HL-60 (cell line): ENCODE results near the gene TLL1.

ENCODE experiments used
- DNase-seq, 2 experiments: peaks; one replicate each; pipeline ENCODE4 v3.0.0-alpha.2; 2010 to 2020; ENCODE audit warnings: low read depth in 1 of 2, low spot score in 1 of 2
- H3K27ac ChIP-seq: fragments of 250-450 bp; sonication (Bioruptor Pico); replicated peaks from 2 replicates; pipeline ENCODE4 v1.5.1; 2020; ENCODE audit warnings: mild to moderate bottlenecking, moderate library complexity
- H3K27me3 ChIP-seq: fragments of 250-450 bp; sonication (Bioruptor Pico); 2 replicates; pipeline ENCODE4 v1.5.1; 2021; ENCODE audit warnings: mild to moderate bottlenecking, moderate library complexity; ENCODE audit not compliant: insufficient read depth, poor library complexity, severe bottlenecking
- H3K4me3 ChIP-seq: replicated peaks from 2 replicates; pipeline ENCODE4 v1.5.1; 2011; ENCODE audit warnings: mild to moderate bottlenecking, control low read depth, low read length; ENCODE audit not compliant: insufficient read depth
- GABPA ChIP-seq: IDR thresholded peaks from 2 replicates; pipeline ENCODE4 v1.6.1; 2012; ENCODE audit warnings: low read depth
- POLR2AphosphoS5 ChIP-seq: IDR thresholded peaks from 2 replicates; pipeline ENCODE4 v1.6.1; 2012; ENCODE audit warnings: low read depth
- SPI1 ChIP-seq: IDR thresholded peaks from 2 replicates; pipeline ENCODE4 v1.6.1; 2012; ENCODE audit warnings: low read depth, mild to moderate bottlenecking, borderline replicate concordance
- TF ChIP-seq, protein P1 (sequence below): IDR thresholded peaks from 2 replicates; pipeline ENCODE4 v1.6.1; 2012; ENCODE audit warnings: low read depth; ENCODE audit not compliant: insufficient replicate concordance
- TF ChIP-seq, protein P2 (sequence below): IDR thresholded peaks from one replicate; pipeline ENCODE4 v1.5.1; 2011; ENCODE audit warnings: low read length, control low read depth, inconsistent platforms; ENCODE audit not compliant: insufficient read depth

TLL1 gene

DNA sequence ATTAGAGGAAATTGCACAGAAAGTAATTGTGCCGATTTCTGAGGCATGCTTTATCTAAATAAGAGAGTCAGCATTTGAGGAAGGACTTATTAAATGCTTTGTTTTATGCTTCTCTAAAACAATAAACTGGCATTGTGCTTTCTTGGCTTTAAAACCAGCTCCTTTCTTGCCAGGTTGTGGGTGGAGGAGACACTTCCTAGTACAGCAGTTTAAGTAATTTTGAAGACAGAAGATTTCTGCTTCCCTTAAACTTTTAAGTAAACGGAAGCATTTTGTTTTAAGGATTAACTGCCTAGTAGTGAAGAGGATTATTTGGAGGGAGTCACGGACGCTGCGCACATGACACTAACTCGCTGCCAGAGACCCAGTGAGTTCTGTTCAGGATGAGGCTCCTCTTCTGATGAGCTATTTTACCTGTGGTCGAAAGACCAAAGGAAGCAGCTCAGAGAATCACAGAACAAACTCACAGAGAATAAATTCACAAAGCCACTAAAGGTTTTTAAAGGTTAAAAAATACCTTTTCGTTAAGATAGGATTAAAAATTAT, 169.5 kb downstream of the TLL1 start:
- no peak for DNase-seq
- H3K27ac ChIP-seq = no peak overlapping the region
- no peak overlapping the region for H3K4me3 ChIP-seq
- H3K27me3 ChIP-seq = no peaks in the 10 kb centered on the region
- TF ChIP-seq SPI1 (no peak), GABPA (no peak), POLR2AphosphoS5 (no peak)
- TF ChIP-seq, protein P1, sequence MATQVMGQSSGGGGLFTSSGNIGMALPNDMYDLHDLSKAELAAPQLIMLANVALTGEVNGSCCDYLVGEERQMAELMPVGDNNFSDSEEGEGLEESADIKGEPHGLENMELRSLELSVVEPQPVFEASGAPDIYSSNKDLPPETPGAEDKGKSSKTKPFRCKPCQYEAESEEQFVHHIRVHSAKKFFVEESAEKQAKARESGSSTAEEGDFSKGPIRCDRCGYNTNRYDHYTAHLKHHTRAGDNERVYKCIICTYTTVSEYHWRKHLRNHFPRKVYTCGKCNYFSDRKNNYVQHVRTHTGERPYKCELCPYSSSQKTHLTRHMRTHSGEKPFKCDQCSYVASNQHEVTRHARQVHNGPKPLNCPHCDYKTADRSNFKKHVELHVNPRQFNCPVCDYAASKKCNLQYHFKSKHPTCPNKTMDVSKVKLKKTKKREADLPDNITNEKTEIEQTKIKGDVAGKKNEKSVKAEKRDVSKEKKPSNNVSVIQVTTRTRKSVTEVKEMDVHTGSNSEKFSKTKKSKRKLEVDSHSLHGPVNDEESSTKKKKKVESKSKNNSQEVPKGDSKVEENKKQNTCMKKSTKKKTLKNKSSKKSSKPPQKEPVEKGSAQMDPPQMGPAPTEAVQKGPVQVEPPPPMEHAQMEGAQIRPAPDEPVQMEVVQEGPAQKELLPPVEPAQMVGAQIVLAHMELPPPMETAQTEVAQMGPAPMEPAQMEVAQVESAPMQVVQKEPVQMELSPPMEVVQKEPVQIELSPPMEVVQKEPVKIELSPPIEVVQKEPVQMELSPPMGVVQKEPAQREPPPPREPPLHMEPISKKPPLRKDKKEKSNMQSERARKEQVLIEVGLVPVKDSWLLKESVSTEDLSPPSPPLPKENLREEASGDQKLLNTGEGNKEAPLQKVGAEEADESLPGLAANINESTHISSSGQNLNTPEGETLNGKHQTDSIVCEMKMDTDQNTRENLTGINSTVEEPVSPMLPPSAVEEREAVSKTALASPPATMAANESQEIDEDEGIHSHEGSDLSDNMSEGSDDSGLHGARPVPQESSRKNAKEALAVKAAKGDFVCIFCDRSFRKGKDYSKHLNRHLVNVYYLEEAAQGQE = no peak
- TF ChIP-seq, protein P2, sequence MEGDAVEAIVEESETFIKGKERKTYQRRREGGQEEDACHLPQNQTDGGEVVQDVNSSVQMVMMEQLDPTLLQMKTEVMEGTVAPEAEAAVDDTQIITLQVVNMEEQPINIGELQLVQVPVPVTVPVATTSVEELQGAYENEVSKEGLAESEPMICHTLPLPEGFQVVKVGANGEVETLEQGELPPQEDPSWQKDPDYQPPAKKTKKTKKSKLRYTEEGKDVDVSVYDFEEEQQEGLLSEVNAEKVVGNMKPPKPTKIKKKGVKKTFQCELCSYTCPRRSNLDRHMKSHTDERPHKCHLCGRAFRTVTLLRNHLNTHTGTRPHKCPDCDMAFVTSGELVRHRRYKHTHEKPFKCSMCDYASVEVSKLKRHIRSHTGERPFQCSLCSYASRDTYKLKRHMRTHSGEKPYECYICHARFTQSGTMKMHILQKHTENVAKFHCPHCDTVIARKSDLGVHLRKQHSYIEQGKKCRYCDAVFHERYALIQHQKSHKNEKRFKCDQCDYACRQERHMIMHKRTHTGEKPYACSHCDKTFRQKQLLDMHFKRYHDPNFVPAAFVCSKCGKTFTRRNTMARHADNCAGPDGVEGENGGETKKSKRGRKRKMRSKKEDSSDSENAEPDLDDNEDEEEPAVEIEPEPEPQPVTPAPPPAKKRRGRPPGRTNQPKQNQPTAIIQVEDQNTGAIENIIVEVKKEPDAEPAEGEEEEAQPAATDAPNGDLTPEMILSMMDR = no peak

DNA sequence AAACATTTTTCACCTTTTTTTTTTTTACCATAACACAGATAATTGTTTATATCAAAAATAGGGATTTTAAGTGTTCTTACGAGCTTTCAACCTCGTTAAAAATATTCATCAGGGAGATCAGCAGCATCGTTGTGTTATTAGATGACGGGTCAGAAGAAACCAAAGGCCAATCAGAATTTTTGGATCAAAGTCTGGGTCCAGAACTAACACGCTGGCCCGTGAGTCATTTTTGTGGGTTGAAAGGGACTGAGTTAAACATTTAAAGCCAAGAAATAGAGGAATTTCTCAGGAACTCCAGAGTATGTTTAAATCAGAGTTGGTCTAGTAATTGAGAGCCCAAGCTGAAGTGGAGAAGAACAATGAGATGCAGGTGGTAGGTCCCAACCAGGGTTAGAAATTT, 170.8 kb downstream of the TLL1 start:
- TF ChIP-seq POLR2AphosphoS5 = no peak
- no peak for TF ChIP-seq SPI1
- TF ChIP-seq, protein P1 = no peak
- TF ChIP-seq, protein P2 = no peak
- TF ChIP-seq GABPA = no peak
- Histone ChIP-seq H3K4me3 (no peak overlapping the region), H3K27me3 (no peaks in the 10 kb centered on the region), H3K27ac (no peak overlapping the region)
- DNase-seq = no peak

DNA sequence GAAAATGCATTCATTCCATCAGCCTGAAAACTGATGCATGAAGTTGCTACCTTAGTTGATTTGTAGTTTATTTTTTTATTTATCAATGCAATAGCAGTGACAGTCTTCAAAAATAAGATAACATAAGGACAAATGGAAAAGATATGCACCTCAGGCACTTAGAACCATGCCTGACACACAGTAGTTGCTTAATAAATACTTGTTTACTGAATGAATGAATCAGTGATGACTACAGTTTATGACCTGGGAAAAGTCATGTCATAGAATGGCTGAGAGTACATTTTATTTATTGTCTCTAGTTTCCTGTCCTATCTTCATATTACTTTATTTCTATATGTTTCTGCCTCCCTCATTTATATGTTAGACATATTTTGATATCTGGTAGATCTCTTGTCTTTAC, 171.8 kb downstream of the TLL1 start:
- H3K27ac ChIP-seq = no peak overlapping the region
- no peak overlapping the region for H3K4me3 ChIP-seq
- TF ChIP-seq, protein P1 = no peak
- TF ChIP-seq GABPA (no peak), POLR2AphosphoS5 (no peak)
- no peak for DNase-seq
- no peaks in the 10 kb centered on the region for H3K27me3 ChIP-seq
